C4-2B (cell line): ENCODE results near the gene ILF2.

Experiments used
- H3K27ac ChIP-seq: fragments of 450-650 bp; 2 replicates; pipeline ENCODE4 v1.5.1; 2017
- ZFX ChIP-seq: fragments of 450-650 bp; IDR thresholded peaks from 2 replicates; pipeline ENCODE4 v1.6.1; 2017
- TF ChIP-seq, protein P1 (sequence below): fragments of 450-650 bp; conservative IDR thresholded peaks from 2 replicates; pipeline ENCODE4 v1.5.1; 2017; ENCODE audit warnings: mild to moderate bottlenecking

The ILF2 gene

GRCh38 chr1:153698020-153698922 lies 27.5 kb upstream of the ILF2 start:
- H3K27ac ChIP-seq = no peak overlapping the region
- no peak for TF ChIP-seq ZFX
- TF ChIP-seq, protein P1, sequence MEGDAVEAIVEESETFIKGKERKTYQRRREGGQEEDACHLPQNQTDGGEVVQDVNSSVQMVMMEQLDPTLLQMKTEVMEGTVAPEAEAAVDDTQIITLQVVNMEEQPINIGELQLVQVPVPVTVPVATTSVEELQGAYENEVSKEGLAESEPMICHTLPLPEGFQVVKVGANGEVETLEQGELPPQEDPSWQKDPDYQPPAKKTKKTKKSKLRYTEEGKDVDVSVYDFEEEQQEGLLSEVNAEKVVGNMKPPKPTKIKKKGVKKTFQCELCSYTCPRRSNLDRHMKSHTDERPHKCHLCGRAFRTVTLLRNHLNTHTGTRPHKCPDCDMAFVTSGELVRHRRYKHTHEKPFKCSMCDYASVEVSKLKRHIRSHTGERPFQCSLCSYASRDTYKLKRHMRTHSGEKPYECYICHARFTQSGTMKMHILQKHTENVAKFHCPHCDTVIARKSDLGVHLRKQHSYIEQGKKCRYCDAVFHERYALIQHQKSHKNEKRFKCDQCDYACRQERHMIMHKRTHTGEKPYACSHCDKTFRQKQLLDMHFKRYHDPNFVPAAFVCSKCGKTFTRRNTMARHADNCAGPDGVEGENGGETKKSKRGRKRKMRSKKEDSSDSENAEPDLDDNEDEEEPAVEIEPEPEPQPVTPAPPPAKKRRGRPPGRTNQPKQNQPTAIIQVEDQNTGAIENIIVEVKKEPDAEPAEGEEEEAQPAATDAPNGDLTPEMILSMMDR = no peak

- no peak overlapping the region for H3K27ac ChIP-seq
- TF ChIP-seq, protein P1 = no peak
- TF ChIP-seq ZFX = no peak
These were observed 26.6 kb upstream of the ILF2 start for GRCh38 chr1:153697191-153698019.

DNA sequence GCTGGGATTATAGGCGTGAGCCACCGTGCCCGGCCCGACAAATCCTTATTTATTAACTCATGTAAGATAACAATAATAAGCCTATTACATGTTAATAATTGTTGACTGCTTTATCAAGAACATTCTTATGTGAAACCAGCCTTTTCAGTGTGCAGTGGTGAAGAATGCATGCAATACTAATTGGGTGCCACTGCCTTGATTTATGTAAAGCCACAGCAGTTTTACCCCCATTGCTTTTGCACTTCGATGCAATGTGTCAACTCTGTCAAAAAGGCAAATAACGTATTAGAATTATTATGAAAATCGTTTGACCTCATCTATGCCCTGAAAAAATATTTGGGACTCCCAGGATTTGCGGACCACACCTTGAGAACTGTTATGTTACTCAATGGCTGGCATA lies 25.9 kb upstream of the ILF2 start:
- TF ChIP-seq, protein P1 = no peak
- TF ChIP-seq ZFX = no peak
- H3K27ac ChIP-seq = no peak overlapping the region

GRCh38 chr1:153693466-153693865 lies 22.7 kb upstream of the ILF2 start:
- TF ChIP-seq ZFX = no peak
- TF ChIP-seq, protein P1 = no peak
- H3K27ac ChIP-seq = no peak overlapping the region

DNA sequence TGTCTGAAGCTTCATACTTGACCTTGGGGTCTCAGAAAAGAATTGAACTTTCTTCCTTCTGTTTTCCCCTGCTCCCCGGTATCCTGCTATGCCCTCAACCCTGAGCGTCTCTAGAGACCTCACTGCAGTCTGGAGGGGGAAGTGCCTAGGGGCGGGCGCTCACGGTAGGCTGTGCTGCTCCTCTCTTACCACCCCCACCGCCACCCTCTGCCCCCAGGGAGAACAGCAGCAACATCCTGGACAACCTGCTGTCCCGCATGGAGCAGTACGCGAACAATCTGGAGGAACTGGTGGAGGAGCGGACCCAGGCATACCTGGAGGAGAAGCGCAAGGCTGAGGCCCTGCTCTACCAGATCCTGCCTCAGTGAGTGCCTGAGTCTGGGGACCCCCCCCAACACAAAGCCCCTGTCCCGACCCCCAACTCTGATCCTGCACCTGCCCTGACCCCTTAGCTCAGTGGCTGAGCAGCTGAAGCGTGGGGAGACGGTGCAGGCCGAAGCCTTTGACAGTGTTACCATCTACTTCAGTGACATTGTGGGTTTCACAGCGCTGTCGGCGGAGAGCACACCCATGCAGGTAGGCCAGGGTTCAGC lies 18.0 kb upstream of the ILF2 start:
- no peak overlapping the region for H3K27ac ChIP-seq
- TF ChIP-seq ZFX = no peak
- TF ChIP-seq, protein P1 = no peak

- TF ChIP-seq ZFX = no peak
- TF ChIP-seq, protein P1 = no peak
- no peak overlapping the region for H3K27ac ChIP-seq
These were observed 17.5 kb upstream of the ILF2 start for GRCh38 chr1:153688276-153688675.
